GM12864 (cell line): Measurements from ENCODE around the gene STK32C.

Experiments used
- DNase-seq: peaks from one replicate; pipeline ENCODE4 v3.0.0-alpha.2; 2011; ENCODE audit warnings: low read depth
- H3K4me3 ChIP-seq: 2 replicates; pipeline ENCODE4 v1.5.1; 2011; ENCODE audit warnings: mild to moderate bottlenecking, low read depth, low read length, control low read depth
- TF ChIP-seq, protein P1 (sequence below): IDR thresholded peaks from 2 replicates; pipeline ENCODE4 v1.5.1; 2011; ENCODE audit warnings: low read depth, mild to moderate bottlenecking, moderate library complexity, low read length, control low read depth, inconsistent platforms; ENCODE audit errors: missing control alignments

Gene STK32C

DNA sequence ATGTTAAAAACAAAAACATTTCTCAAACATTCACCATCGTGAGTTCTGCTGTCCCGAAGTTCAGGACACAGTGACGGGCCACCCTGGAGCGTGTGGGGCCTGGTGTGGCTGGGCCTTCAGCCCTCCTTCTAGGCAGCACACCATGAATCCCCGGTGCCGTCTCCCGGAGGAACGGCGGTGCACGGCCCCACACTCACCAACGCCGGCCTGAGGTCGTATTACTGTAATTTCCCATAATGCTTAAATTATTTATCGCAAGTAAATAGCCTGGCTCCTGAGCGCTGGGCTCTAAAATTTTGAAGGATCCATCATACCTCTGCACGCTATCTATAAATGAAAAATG lies 1.4 kb downstream of the STK32C start:
- DNase-seq: no peak
- TF ChIP-seq, protein P1, sequence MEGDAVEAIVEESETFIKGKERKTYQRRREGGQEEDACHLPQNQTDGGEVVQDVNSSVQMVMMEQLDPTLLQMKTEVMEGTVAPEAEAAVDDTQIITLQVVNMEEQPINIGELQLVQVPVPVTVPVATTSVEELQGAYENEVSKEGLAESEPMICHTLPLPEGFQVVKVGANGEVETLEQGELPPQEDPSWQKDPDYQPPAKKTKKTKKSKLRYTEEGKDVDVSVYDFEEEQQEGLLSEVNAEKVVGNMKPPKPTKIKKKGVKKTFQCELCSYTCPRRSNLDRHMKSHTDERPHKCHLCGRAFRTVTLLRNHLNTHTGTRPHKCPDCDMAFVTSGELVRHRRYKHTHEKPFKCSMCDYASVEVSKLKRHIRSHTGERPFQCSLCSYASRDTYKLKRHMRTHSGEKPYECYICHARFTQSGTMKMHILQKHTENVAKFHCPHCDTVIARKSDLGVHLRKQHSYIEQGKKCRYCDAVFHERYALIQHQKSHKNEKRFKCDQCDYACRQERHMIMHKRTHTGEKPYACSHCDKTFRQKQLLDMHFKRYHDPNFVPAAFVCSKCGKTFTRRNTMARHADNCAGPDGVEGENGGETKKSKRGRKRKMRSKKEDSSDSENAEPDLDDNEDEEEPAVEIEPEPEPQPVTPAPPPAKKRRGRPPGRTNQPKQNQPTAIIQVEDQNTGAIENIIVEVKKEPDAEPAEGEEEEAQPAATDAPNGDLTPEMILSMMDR: no peak
- H3K4me3 ChIP-seq: no peak overlapping the region

DNA sequence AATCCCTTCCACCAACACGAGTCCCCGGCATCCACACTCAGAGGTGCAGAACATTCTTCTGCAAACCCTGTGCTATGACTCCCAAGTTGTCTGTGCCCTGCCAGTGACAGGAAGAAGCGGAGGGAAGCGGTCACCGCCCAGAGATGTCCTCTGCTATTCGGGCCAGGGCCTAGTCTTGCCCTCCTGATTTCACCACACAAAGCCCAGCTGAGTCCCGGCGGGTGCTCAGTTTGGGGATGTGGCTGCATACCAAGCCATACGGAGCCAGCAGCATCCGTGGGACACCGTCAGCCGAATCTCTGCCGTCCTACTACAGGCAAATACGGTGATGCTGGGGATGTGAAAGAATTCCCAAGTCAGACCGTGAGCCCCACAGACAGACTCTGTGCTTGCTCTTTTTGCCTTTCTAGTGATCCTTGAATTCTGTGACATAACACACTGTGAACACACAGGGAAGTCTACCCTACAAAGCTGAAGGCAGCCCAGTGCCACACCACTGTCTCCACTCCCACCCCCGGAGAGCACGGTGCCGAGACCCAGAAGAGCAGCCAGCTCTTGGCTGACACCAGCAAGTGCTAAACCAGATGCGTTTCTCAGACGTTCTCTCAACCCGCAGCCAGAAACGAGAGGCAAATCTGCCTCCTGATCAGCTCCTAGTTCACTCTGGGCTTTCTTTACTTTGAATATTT lies 2.0 kb downstream of the STK32C start:
- TF ChIP-seq, protein P1: no peak
- no peak for DNase-seq
- H3K4me3 ChIP-seq: no peak overlapping the region

DNA sequence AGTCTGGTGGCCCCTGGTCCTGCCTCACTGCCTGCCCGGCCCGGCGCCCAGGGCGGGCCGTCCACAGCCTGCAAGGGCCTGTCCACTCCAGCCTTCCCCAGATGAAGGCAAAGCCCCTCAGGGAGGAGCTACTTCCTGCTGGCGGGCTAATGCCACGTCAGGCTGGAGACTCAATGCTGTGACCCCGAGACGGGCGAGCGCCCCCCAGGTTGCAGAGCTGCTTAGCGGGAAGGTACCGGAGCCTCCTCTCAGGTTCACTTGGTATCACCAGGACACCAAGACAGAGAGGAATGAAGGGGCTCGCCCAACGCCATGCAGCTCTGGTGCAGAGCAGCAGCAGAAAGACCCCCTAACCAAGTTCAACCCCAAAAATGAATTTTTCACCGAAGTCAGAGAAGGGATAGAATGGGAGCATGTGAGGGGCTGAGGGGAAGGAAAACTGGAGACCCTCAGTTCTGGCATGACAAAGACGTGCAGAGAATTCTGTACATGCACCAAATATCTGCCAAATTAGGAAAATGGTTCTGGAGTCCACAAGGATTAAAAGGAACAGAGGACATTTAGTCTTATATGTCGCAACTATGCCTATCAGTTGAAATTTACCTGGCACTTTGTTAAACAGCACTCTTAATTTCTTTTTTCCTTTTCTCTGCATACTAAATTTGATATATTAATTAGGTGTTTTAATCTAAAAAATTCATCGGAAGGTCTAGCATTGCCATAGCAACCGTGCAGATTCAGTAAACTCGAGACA lies 2.8 kb downstream of the STK32C start:
- H3K4me3 ChIP-seq: no peak overlapping the region
- TF ChIP-seq, protein P1: no peak
- no peak for DNase-seq

DNA sequence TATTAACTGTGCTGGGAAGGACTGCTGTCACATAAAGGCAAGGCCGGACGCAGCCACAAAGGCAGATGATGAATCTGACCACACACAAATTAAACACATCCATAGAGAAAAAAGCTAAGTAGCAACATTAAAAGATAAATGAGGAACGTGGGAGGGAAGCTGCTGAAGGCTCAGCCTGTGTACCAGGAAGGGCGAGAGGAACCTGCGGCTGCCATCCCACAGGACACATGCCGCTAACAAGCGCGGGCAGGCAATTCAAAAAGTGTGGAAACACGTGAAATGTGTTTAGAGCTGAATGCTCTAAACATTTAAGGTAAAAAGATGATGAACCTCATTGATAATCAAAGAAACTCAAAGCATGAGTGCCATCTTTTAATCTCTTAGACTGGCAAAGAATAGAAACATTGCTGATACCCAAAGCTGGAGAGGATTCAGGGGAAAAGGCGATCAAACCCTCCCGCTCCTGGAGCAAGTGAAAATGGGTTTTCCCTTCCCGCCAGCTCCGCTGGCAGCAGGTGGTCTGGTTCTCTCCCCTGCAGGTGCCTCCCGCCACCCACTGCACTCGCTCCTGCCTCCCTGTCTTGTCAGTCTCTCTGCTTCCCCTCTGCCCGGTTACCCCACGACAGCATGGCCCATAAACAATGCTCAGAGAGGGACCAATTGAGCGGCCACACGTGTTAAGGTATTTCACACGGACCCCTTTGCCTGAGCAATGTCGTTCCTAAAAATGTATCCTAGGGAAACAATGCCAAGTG lies 4.2 kb downstream of the STK32C start:
- DNase-seq: no peak
- TF ChIP-seq, protein P1: no peak
- no peak overlapping the region for H3K4me3 ChIP-seq

DNA sequence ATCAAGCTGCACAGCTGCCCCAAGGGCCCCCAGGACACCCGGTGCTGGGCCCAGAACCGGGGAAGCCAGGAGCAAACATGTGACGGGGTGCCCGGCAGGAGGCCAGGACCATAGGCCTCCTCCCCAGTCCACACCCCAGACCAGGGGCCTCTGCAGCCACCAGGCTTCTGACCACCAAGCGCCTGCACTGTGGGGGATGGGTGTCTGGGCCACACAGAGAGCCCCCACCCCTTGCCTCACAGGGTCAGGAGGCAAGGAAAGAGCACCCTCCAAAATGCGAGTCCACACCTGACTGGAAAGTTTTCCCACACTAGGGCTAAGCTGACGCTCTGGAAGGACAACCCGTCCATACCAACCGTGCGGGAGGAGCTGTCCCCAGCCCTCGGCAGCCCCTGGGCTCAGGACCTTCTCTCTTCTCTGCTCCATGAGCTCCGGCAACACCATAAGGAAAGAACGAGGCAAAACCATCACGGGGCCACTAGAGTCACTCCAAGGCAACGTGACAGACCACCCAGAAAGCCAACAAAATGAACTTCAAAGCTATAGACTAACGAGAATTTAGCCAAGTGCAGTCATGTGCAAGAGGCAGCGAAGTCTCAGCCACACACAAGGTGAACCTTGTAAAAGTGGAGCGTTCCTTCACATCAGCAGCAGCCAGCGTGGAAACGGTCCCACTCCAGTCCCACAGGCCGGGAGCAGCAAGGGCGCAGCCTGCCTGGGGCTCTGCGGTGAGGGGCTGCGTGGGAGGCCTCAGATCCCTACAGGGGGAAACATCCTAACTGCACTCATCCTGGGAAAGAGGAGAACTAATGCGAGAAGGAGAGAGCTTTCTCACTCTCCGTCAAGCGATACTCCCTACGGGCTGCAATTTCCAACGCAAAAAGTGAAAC lies 5.1 kb downstream of the STK32C start:
- H3K4me3 ChIP-seq: no peak overlapping the region
- DNase-seq: no peak

More for the DNA sequence above, 5.1 kb downstream of the STK32C start:
- TF ChIP-seq, protein P1: no peak
